HG03520 (cell line): ENCODE results near the gene CLDN19.
"Not testable (repeated sequence)": the region's sequence is repeated elsewhere in the genome, so short reads cannot be mapped to it uniquely, and the experiment has no call there.

Source experiments
- ATAC-seq: cut with Tn5 transposase; IDR thresholded peaks from one replicate; pipeline ENCODE4 v1.9.1; 2021; ENCODE audit warnings: mild to moderate bottlenecking, moderate library complexity; ENCODE audit not compliant: unreplicated experiment

The CLDN19 gene

GRCh38 chr1:42761567-42761966, 21.5 kb upstream of the CLDN19 start:
- no peak for ATAC-seq

- no peak for ATAC-seq
Observed at GRCh38 chr1:42759114-42759513, 19.1 kb upstream of the CLDN19 start.

- no peak for ATAC-seq
Observed at GRCh38 chr1:42758641-42759040, 18.6 kb upstream of the CLDN19 start.

- no peak for ATAC-seq
Observed at GRCh38 chr1:42757892-42758275, 17.8 kb upstream of the CLDN19 start.

GRCh38 chr1:42756956-42757891, 17.2 kb upstream of the CLDN19 start:
- no peak for ATAC-seq

- no peak for ATAC-seq
Observed at GRCh38 chr1:42753070-42753469, 13.0 kb upstream of the CLDN19 start.

- no peak for ATAC-seq
Observed at GRCh38 chr1:42752284-42752683, 12.2 kb upstream of the CLDN19 start.

- not testable (repeated sequence) for ATAC-seq
Observed at GRCh38 chr1:42751511-42752070, 11.6 kb upstream of the CLDN19 start.

- no peak for ATAC-seq
Observed at GRCh38 chr1:42750041-42750440, 10.0 kb upstream of the CLDN19 start.

- no peak for ATAC-seq
Observed at GRCh38 chr1:42748461-42749410, 8.7 kb upstream of the CLDN19 start.

- no peak for ATAC-seq
Observed at GRCh38 chr1:42748021-42748420, 8.0 kb upstream of the CLDN19 start.

GRCh38 chr1:42747125-42747524, 7.1 kb upstream of the CLDN19 start:
- no peak for ATAC-seq

- ATAC-seq: no peak
Observed at GRCh38 chr1:42746436-42747105, 6.5 kb upstream of the CLDN19 start.

GRCh38 chr1:42745851-42746250, 5.8 kb upstream of the CLDN19 start:
- no peak for ATAC-seq

GRCh38 chr1:42744148-42744413, 4.0 kb upstream of the CLDN19 start:
- no peak for ATAC-seq

- no peak for ATAC-seq
Observed at GRCh38 chr1:42743317-42744147, 3.5 kb upstream of the CLDN19 start.

GRCh38 chr1:42742617-42743316, 2.7 kb upstream of the CLDN19 start:
- no peak for ATAC-seq

GRCh38 chr1:42742141-42742540, 2.1 kb upstream of the CLDN19 start:
- no peak for ATAC-seq

- no peak for ATAC-seq
Observed at GRCh38 chr1:42741706-42742105, 1.7 kb upstream of the CLDN19 start.
